Measurements from ENCODE around the gene LRTM1.

The LRTM1 gene

GRCh38 chr3:54939557-54940300 lies 11.9 kb upstream of the LRTM1 start:
- Histone ChIP-seq H3K27me3 (ENCODE audit: control insufficient read depth, insufficient read depth, low read length) (no peaks in the 10 kb centered on the region), H3K4me1 (ENCODE audit: control insufficient read depth, low read depth, low read length) (peaks cover 9% of the 10 kb centered on the region), H3K9me3 (ENCODE audit: control insufficient read depth, low read depth, low read length) (no peaks in the 10 kb centered on the region), H3K36me3 (ENCODE audit: control insufficient read depth, low read depth, low read length) (no peaks in the 10 kb centered on the region), H3K4me3 (ENCODE audit: low read length) (no peak overlapping the region), H3K9ac (ENCODE audit: low read length) (no peak overlapping the region), H3K27ac (ENCODE audit: low read length) (no peak overlapping the region)

GRCh38 chr3:54936561-54936960 lies 8.7 kb upstream of the LRTM1 start:
- Histone ChIP-seq H3K27me3 (ENCODE audit: control insufficient read depth, insufficient read depth, low read length) (no peaks in the 10 kb centered on the region), H3K4me1 (ENCODE audit: control insufficient read depth, low read depth, low read length) (peaks cover 11% of the 10 kb centered on the region), H3K27ac (ENCODE audit: low read length) (no peak overlapping the region), H3K4me3 (ENCODE audit: low read length) (no peak overlapping the region), H3K9ac (ENCODE audit: low read length) (no peak overlapping the region), H3K9me3 (ENCODE audit: control insufficient read depth, low read depth, low read length) (no peaks in the 10 kb centered on the region), H3K36me3 (ENCODE audit: control insufficient read depth, low read depth, low read length) (no peaks in the 10 kb centered on the region)

DNA sequence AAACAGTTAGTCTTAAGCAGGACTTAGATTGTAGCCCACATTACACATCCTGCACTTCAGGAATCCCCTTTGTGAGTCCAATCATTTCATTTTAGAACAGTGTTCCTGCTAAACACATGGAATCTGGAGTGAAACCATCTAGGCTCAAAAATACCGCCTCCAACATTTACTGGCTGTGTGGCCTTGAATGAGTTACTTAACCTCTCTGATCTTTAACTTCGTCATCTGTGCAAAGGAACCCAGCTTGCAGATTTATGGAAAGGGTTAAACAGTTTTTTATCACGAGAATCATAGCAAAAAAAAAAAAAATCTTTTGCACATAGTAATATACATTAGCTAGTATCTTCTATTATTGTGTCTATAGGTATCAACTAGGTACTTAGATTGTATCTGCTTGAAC lies 8.0 kb upstream of the LRTM1 start:
- Histone ChIP-seq H3K27me3 (ENCODE audit: control insufficient read depth, insufficient read depth, low read length) (no peaks in the 10 kb centered on the region), H3K36me3 (ENCODE audit: control insufficient read depth, low read depth, low read length) (no peaks in the 10 kb centered on the region), H3K9ac (ENCODE audit: low read length) (no peak overlapping the region), H3K9me3 (ENCODE audit: control insufficient read depth, low read depth, low read length) (no peaks in the 10 kb centered on the region), H3K4me3 (ENCODE audit: low read length) (no peak overlapping the region), H3K4me1 (ENCODE audit: control insufficient read depth, low read depth, low read length) (peaks cover 16% of the 10 kb centered on the region), H3K27ac (ENCODE audit: low read length) (no peak overlapping the region)

DNA sequence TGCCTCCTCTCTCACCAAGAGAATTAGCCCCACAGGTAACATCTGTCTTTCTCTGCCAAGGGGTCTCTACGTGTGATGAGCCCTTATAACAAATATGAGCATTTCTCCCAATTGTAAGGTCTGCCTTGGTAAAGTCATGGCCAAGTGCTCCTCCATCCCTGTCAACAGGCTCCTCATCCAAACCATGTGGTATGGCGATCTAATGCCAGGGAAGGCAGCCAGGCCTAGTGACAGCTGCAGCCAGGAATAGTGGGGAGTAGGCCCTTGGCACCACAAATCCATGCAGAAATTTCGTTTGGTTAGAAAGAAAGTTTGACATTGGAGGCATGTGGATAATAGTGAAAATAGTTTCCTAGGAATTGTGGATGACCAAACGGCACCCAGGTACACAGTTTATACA lies 4.7 kb upstream of the LRTM1 start:
- no peak overlapping the region for H3K4me3 ChIP-seq (ENCODE audit: low read length)
- peaks cover 16% of the 10 kb centered on the region for H3K4me1 ChIP-seq (ENCODE audit: control insufficient read depth, low read depth, low read length)
- no peak overlapping the region for H3K27ac ChIP-seq (ENCODE audit: low read length)
- H3K27me3 ChIP-seq (ENCODE audit: control insufficient read depth, insufficient read depth, low read length) = no peaks in the 10 kb centered on the region
- H3K9ac ChIP-seq (ENCODE audit: low read length) = no peak overlapping the region
- no peaks in the 10 kb centered on the region for H3K36me3 ChIP-seq (ENCODE audit: control insufficient read depth, low read depth, low read length)
- no peaks in the 10 kb centered on the region for H3K9me3 ChIP-seq (ENCODE audit: control insufficient read depth, low read depth, low read length)

- Histone ChIP-seq H3K9me3 (ENCODE audit: control insufficient read depth, low read depth, low read length) (no peaks in the 10 kb centered on the region), H3K4me1 (ENCODE audit: control insufficient read depth, low read depth, low read length) (peaks cover 9% of the 10 kb centered on the region), H3K36me3 (ENCODE audit: control insufficient read depth, low read depth, low read length) (no peaks in the 10 kb centered on the region), H3K27ac (ENCODE audit: low read length) (no peak overlapping the region), H3K9ac (ENCODE audit: low read length) (no peak overlapping the region), H3K27me3 (ENCODE audit: control insufficient read depth, insufficient read depth, low read length) (no peaks in the 10 kb centered on the region), H3K4me3 (ENCODE audit: low read length) (no peak overlapping the region)
These were observed 3.3 kb upstream of the LRTM1 start for GRCh38 chr3:54931182-54931581.

DNA sequence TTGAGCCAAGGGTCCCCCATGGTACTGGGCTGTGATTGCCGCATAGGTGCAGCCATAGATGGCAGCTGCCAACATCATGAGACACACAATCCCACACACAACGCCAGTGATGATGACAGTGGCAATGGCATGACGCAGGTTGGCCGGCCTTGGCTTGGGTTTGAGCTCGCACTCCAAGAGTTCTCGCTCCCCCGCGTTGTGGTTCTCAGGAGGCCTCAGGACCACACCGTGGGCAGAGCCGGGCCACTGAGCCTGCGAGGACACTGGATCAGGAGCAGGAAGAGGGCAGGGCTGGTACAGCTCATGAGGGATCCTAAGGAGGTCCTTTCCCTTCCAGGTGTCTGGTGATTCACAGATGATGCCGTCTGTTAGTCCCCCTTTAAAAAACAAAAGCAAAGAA lies 9.3 kb downstream of the LRTM1 start:
- H3K4me3 ChIP-seq (ENCODE audit: low read length) = no peak overlapping the region
- H3K4me1 ChIP-seq (ENCODE audit: control insufficient read depth, low read depth, low read length) = no peaks in the 10 kb centered on the region
- no peaks in the 10 kb centered on the region for H3K36me3 ChIP-seq (ENCODE audit: control insufficient read depth, low read depth, low read length)
- H3K27ac ChIP-seq (ENCODE audit: low read length) = no peak overlapping the region
- H3K27me3 ChIP-seq (ENCODE audit: control insufficient read depth, insufficient read depth, low read length) = no peaks in the 10 kb centered on the region
- no peaks in the 10 kb centered on the region for H3K9me3 ChIP-seq (ENCODE audit: control insufficient read depth, low read depth, low read length)
- no peak overlapping the region for H3K9ac ChIP-seq (ENCODE audit: low read length)

- H3K27me3 ChIP-seq (ENCODE audit: control insufficient read depth, insufficient read depth, low read length) = no peaks in the 10 kb centered on the region
- H3K4me3 ChIP-seq (ENCODE audit: low read length) = no peak overlapping the region
- H3K4me1 ChIP-seq (ENCODE audit: control insufficient read depth, low read depth, low read length) = no peaks in the 10 kb centered on the region
- H3K9ac ChIP-seq (ENCODE audit: low read length) = no peak overlapping the region
- H3K27ac ChIP-seq (ENCODE audit: low read length) = no peak overlapping the region
- H3K9me3 ChIP-seq (ENCODE audit: control insufficient read depth, low read depth, low read length) = no peaks in the 10 kb centered on the region
- no peaks in the 10 kb centered on the region for H3K36me3 ChIP-seq (ENCODE audit: control insufficient read depth, low read depth, low read length)
These were observed 10.0 kb downstream of the LRTM1 start for GRCh38 chr3:54917862-54918261.

DNA sequence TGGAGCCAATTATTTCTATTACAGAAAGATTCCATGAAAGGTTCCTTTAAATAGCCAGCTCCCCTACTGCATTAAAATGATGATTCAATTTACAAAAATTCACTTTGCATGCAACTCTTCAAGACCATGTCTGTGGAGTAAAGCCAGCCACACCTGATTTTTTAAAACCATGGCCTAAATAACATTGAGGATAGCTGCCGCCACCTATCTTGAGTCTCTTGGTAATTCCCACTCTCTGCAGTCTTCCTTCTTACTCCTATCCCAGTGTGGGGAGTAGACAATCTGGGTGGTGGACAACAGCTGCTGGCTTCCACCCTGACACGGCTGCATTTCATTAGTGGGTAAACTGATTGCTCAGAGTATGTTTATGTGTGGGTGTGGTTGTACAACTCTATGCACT lies 10.7 kb downstream of the LRTM1 start:
- Histone ChIP-seq H3K27ac (ENCODE audit: low read length) (no peak overlapping the region), H3K4me3 (ENCODE audit: low read length) (no peak overlapping the region)

GRCh38 chr3:54916732-54917131 lies 11.1 kb downstream of the LRTM1 start:
- Histone ChIP-seq H3K4me3 (ENCODE audit: low read length) (no peak overlapping the region), H3K27ac (ENCODE audit: low read length) (no peak overlapping the region), H3K27me3 (ENCODE audit: control insufficient read depth, insufficient read depth, low read length) (no peaks in the 10 kb centered on the region), H3K36me3 (ENCODE audit: control insufficient read depth, low read depth, low read length) (no peaks in the 10 kb centered on the region), H3K9me3 (ENCODE audit: control insufficient read depth, low read depth, low read length) (no peaks in the 10 kb centered on the region), H3K4me1 (ENCODE audit: control insufficient read depth, low read depth, low read length) (no peaks in the 10 kb centered on the region), H3K9ac (ENCODE audit: low read length) (no peak overlapping the region)

More for the DNA sequence above, 10.7 kb downstream of the LRTM1 start:
- no peak overlapping the region for H3K9ac ChIP-seq (ENCODE audit: low read length)
- H3K27me3 ChIP-seq (ENCODE audit: control insufficient read depth, insufficient read depth, low read length) = no peaks in the 10 kb centered on the region
- no peaks in the 10 kb centered on the region for H3K36me3 ChIP-seq (ENCODE audit: control insufficient read depth, low read depth, low read length)
- H3K4me1 ChIP-seq (ENCODE audit: control insufficient read depth, low read depth, low read length) = no peaks in the 10 kb centered on the region
- H3K9me3 ChIP-seq (ENCODE audit: control insufficient read depth, low read depth, low read length) = no peaks in the 10 kb centered on the region

GRCh38 chr3:54915976-54916375 lies 11.9 kb downstream of the LRTM1 start:
- Histone ChIP-seq H3K4me3 (ENCODE audit: low read length) (no peak overlapping the region), H3K9me3 (ENCODE audit: control insufficient read depth, low read depth, low read length) (no peaks in the 10 kb centered on the region)

GRCh38 chr3:54915181-54915580 lies 12.7 kb downstream of the LRTM1 start:
- no peaks in the 10 kb centered on the region for H3K27me3 ChIP-seq (ENCODE audit: control insufficient read depth, insufficient read depth, low read length)
- H3K9me3 ChIP-seq (ENCODE audit: control insufficient read depth, low read depth, low read length) = no peaks in the 10 kb centered on the region
- no peak overlapping the region for H3K4me3 ChIP-seq (ENCODE audit: low read length)
- no peak overlapping the region for H3K27ac ChIP-seq (ENCODE audit: low read length)
- no peak overlapping the region for H3K9ac ChIP-seq (ENCODE audit: low read length)
- H3K36me3 ChIP-seq (ENCODE audit: control insufficient read depth, low read depth, low read length) = no peaks in the 10 kb centered on the region
- H3K4me1 ChIP-seq (ENCODE audit: control insufficient read depth, low read depth, low read length) = no peaks in the 10 kb centered on the region

More at GRCh38 chr3:54915976-54916375, 11.9 kb downstream of the LRTM1 start:
- no peaks in the 10 kb centered on the region for H3K4me1 ChIP-seq (ENCODE audit: control insufficient read depth, low read depth, low read length)
- no peak overlapping the region for H3K27ac ChIP-seq (ENCODE audit: low read length)
- H3K9ac ChIP-seq (ENCODE audit: low read length) = no peak overlapping the region
- no peaks in the 10 kb centered on the region for H3K36me3 ChIP-seq (ENCODE audit: control insufficient read depth, low read depth, low read length)
- no peaks in the 10 kb centered on the region for H3K27me3 ChIP-seq (ENCODE audit: control insufficient read depth, insufficient read depth, low read length)

DNA sequence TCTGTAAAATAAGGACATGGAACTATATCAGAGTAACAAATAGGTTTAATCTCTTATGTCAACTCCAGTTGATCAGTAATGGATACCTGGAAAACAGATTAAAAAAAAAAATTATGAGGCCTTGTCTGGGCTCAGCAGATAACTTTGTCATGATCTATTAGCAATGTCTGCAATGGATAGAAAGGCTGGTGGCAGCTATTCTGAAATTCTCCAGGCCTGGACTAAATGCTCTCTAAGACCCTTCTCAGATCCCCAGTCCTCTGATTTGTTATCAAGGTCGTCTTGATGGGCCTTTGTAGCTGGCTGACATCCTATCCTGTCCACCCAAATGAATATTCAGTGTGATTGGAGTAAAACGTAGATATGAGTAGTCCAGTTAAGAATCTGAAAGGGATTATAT lies 13.7 kb downstream of the LRTM1 start:
- no peak overlapping the region for H3K4me3 ChIP-seq (ENCODE audit: low read length)
- H3K27ac ChIP-seq (ENCODE audit: low read length) = no peak overlapping the region
- H3K4me1 ChIP-seq (ENCODE audit: control insufficient read depth, low read depth, low read length) = no peaks in the 10 kb centered on the region
- H3K36me3 ChIP-seq (ENCODE audit: control insufficient read depth, low read depth, low read length) = no peaks in the 10 kb centered on the region
- no peaks in the 10 kb centered on the region for H3K9me3 ChIP-seq (ENCODE audit: control insufficient read depth, low read depth, low read length)
- no peak overlapping the region for H3K9ac ChIP-seq (ENCODE audit: low read length)
- no peaks in the 10 kb centered on the region for H3K27me3 ChIP-seq (ENCODE audit: control insufficient read depth, insufficient read depth, low read length)

Measured in iPS-18a (cell line).